ENCODE measurements around the gene HOXC11. TPM values are rescaled to one million over a fixed set of nuclear protein-coding genes. Genes with fewer than 3 reads are reported as not detected.

Gene HOXC11
- total RNA-seq, 2 donors from 2014 or later = not detected

- no peak for DNase-seq
- intact Hi-C loops (cut with DNase I, micrococcal nuclease) = no loop called here
Observed at GRCh38 chr12:53991077-53991460, 18.1 kb downstream of the HOXC11 start.

GRCh38 chr12:53992377-53992889, 19.5 kb downstream of the HOXC11 start:
- intact Hi-C loops (cut with DNase I, micrococcal nuclease) = no loop called here
- DNase-seq (no peak), ATAC-seq (no peak)

More at GRCh38 chr12:53991077-53991460, 18.1 kb downstream of the HOXC11 start:
- ATAC-seq = no peak

- intact Hi-C loops (cut with DNase I, micrococcal nuclease) = no loop called here
Observed at GRCh38 chr12:53993162-53994008, 20.5 kb downstream of the HOXC11 start.

GRCh38 chr12:53994009-53994263, 21.0 kb downstream of the HOXC11 start:
- DNase-seq (no peak), ATAC-seq (no peak)
- intact Hi-C loops (cut with DNase I, micrococcal nuclease) = no loop called here

More at GRCh38 chr12:53993162-53994008, 20.5 kb downstream of the HOXC11 start:
- DNase-seq = no peak
- no peak for ATAC-seq

- intact Hi-C loops (cut with DNase I, micrococcal nuclease) = no loop called here
- DNase-seq = no peak
- peak; percentile 24 for ATAC-seq
Observed at GRCh38 chr12:53994264-53995001, 21.5 kb downstream of the HOXC11 start.

GRCh38 chr12:53995002-53995377, 22.1 kb downstream of the HOXC11 start:
- DNase-seq = no peak
- ATAC-seq = no peak
- intact Hi-C loops (cut with DNase I, micrococcal nuclease) = no loop called here

GRCh38 chr12:53995378-53996239, 22.7 kb downstream of the HOXC11 start:
- peak; percentile 63 for ATAC-seq
- intact Hi-C loops (cut with DNase I, micrococcal nuclease) = no loop called here
- no peak for DNase-seq

GRCh38 chr12:53996240-53997203, 23.6 kb downstream of the HOXC11 start:
- no peak for ATAC-seq
- no peak for DNase-seq
- intact Hi-C loops (cut with DNase I, micrococcal nuclease) = no loop called here

GRCh38 chr12:53997204-53998109, 24.5 kb downstream of the HOXC11 start:
- intact Hi-C loops (cut with DNase I, micrococcal nuclease) = no loop called here
- DNase-seq (no peak), ATAC-seq (no peak)

- intact Hi-C loops (cut with DNase I, micrococcal nuclease) = no loop called here
- ATAC-seq = no peak
- DNase-seq = no peak
Observed at GRCh38 chr12:53998110-53998899, 25.4 kb downstream of the HOXC11 start.

- no peak for DNase-seq
- intact Hi-C loops (cut with DNase I, micrococcal nuclease) = no loop called here
- ATAC-seq = no peak
Observed at GRCh38 chr12:53998900-53999236, 25.9 kb downstream of the HOXC11 start.

GRCh38 chr12:53999559-54000115, 26.7 kb downstream of the HOXC11 start:
- ATAC-seq (no peak), DNase-seq (no peak)
- intact Hi-C loops (cut with DNase I, micrococcal nuclease) = no loop called here

GRCh38 chr12:54000116-54001114, 27.5 kb downstream of the HOXC11 start, which contains the start of gene HOXC9:
TSS of gene HOXC9 (plus strand) at chr12:54000161. CDS start at chr12:54000189, 28 bp downstream.
- ATAC-seq (no peak), DNase-seq (no peak)
- intact Hi-C loops (cut with DNase I, micrococcal nuclease) = no loop called here

- DNase-seq (no peak), ATAC-seq (no peak)
- intact Hi-C loops (cut with DNase I, micrococcal nuclease) = no loop called here
Observed at GRCh38 chr12:54001283-54002187, 28.6 kb downstream of the HOXC11 start.
